Measurements from ENCODE around the gene MN1.

The MN1 gene

DNA sequence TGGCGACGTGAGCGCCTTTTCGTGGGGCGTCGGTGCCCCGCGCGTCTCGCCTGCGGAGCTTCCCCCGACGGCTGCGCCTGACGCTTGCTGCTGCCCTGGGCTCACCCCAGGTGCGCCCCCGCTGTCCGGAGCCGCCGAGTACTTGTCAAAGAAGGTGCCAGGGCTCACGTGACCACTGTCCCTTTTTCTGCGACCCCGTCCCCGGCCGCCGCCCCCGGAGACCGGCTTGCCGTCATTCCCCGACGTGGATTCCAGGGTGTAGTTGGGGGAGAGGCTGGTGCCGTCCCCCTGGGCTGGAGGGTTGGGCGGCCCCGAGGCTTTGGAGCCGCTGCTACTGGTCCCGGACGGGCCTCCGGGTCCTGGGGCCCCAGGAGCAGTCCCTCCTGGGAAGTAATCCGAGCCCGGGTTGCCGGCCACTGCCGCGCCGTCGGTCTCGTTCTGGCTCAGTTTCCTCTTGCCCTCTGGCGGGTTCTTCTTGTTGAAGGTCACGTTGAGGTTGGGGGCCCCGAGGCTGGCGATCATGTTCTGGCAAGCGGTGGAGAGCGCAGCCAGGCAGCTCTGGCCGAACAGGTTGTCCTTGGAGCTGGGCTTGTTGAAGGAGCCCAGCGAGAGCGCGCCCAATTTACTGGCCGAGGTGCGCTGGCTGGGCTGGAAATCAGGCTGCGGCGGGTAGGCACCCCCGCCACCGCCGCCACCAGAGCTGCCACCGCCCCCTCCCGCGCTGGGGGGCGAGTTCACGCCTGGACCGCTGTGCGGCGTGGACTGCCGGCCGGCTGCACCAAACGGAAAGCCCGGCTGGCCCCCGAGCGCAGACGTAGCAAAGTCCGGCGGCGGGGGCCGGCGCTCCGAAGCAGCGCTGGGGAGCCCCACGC lies 3.8 kb downstream of the MN1 start:
- Histone ChIP-seq H3K4me3 (peak overlapping the region; percentile 75 to 86), H3K9me3 (no peaks in the 10 kb centered on the region), H3K4me1 (peaks cover 0 to 75% (median 48%) of the 10 kb centered on the region in 4 donors), H3K27ac (peak overlapping the region; percentile 92 to 94), H3K27me3 (no peaks in the 10 kb centered on the region), H3K36me3 (no peaks in the 10 kb centered on the region)
- intact Hi-C loops (cut with DNase I; ENCODE audit: low total_unique reads), result no loop called here
- TF ChIP-seq CTCF (IDR thresholded peaks at IDR 0.05), result no peak
- no peak for DNase-seq

DNA sequence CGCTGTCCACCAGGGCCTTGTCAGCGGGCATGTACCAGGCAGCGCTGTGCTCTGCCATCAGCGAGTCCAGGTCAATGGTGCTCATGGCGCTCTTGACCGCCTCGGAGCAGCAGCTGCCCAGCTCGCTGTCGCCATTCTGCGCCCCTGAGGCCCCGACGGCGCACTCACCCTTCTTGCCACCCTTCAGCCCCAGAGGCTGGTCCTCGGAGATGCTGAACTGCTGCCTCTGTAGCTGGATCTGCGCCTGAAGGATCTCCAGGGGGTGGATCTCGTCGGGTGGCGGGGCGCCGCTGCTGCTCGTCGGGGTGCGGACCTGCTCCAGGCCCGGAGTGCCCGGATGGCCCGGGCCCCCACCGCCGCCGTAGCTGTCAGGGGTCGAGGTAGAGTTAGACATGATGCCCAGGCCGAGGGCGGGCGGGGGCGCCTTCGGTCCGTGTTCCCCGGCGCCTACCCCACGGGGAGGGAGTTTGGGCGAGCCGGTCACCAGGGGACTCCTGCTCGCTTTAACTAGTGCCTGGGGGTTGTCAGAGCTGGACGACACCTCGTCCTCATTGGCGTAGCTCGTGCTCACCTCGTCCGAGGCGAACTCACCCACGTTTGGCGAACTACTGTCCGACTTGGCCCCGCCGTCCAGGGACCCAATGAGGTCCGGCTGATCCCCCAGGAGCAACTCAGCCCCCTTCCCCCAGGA lies 4.6 kb downstream of the MN1 start:
- peak overlapping the region; percentile 92 to 94 for H3K27ac ChIP-seq
- intact Hi-C loops (cut with DNase I; ENCODE audit: low total_unique reads), result no loop called here
- H3K27me3 ChIP-seq, result no peaks in the 10 kb centered on the region
- no peak for TF ChIP-seq CTCF (IDR thresholded peaks at IDR 0.05)
- H3K9me3 ChIP-seq, result no peaks in the 10 kb centered on the region
- peak overlapping the region; percentile 75 to 86 for H3K4me3 ChIP-seq
- DNase-seq, result no peak
- peaks cover 0 to 77% (median 50%) of the 10 kb centered on the region in 4 donors for H3K4me1 ChIP-seq
- no peaks in the 10 kb centered on the region for H3K36me3 ChIP-seq

DNA sequence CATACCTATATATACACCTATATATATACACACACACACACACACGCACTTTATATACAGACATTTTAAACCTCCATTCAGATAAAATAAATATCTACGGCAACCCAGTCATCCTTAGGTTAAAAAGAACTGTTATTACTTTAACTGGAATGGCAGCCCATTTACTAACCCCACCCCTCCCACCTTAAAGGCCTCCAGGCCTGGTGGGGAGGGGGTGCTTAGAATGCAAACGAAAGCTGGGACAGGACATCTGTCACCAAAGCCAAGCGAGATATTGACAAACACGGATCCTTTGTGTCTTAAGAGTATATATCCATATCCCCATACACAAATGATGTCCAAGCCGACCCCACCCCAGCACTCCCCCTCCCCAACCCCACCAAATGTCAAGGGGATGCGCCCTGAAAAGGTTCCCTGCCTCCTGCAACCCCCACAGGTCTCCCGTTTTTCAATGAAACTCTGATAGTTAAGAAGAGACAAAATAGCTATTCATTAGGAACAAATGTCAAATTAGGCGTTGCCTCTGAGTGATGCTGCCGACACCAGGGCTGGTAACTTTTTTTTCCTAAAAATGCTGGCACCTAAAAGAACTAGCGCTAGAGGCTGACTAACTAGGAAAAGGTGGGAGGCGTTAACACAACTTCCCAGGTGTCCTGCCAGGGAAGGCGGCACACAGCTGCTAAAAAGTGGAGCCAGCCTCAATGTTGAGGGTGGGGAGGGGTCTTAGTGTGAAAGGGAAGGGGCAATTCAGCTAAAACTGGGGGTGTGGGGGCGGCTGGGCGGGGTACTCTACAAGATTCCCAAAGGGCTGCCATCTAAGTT lies 5.6 kb downstream of the MN1 start:
- no peaks in the 10 kb centered on the region for H3K27me3 ChIP-seq
- no peak for DNase-seq
- H3K4me3 ChIP-seq, result peak overlapping the region; percentile 75 to 86
- no peaks in the 10 kb centered on the region for H3K9me3 ChIP-seq
- intact Hi-C loops (cut with DNase I; ENCODE audit: low total_unique reads), result no loop called here
- TF ChIP-seq CTCF (IDR thresholded peaks at IDR 0.05), result no peak
- H3K4me1 ChIP-seq, result peaks cover 0 to 88% (median 61%) of the 10 kb centered on the region in 4 donors
- peak overlapping the region; percentile 92 to 94 for H3K27ac ChIP-seq
- no peaks in the 10 kb centered on the region for H3K36me3 ChIP-seq

- Histone ChIP-seq H3K4me3 (peak overlapping the region; percentile 75 to 86), H3K27ac (peak overlapping the region; percentile 92 to 94), H3K4me1 (peaks cover 0 to 97% (median 60%) of the 10 kb centered on the region in 4 donors), H3K9me3 (no peaks in the 10 kb centered on the region), H3K36me3 (no peaks in the 10 kb centered on the region), H3K27me3 (no peaks in the 10 kb centered on the region)
- DNase-seq, result no peak
- intact Hi-C loops (cut with DNase I; ENCODE audit: low total_unique reads), result no loop called here
- no peak for TF ChIP-seq CTCF (IDR thresholded peaks at IDR 0.05)
These were observed 6.5 kb downstream of the MN1 start for GRCh38 chr22:27795053-27795452.

- DNase-seq, result no peak
- intact Hi-C loops (cut with DNase I; ENCODE audit: low total_unique reads), result loop anchor here (5.0 kb wide), 1 partner anchor 42 kb away; no protein-coding TSS in a partner anchor
- H3K9me3 ChIP-seq, result no peaks in the 10 kb centered on the region
- H3K27ac ChIP-seq, result peak overlapping the region; percentile 92 to 94
- no peaks in the 10 kb centered on the region for H3K36me3 ChIP-seq
- H3K4me1 ChIP-seq, result peaks cover 0 to 97% (median 55%) of the 10 kb centered on the region in 4 donors
- peak in 1 of 2 experiments; percentile 13 for TF ChIP-seq CTCF (IDR thresholded peaks at IDR 0.05)
- H3K4me3 ChIP-seq, result peak overlapping the region; percentile 75 to 86
- H3K27me3 ChIP-seq, result no peaks in the 10 kb centered on the region
These were observed 7.3 kb downstream of the MN1 start for GRCh38 chr22:27794226-27794625.
